GM19043 (cell line): ENCODE results near the gene SERINC5.
"Not testable (repeated sequence)": the region's sequence is repeated elsewhere in the genome, so short reads cannot be mapped to it uniquely, and the experiment has no call there.

ENCODE experiments used
- ATAC-seq: cut with Tn5 transposase; IDR thresholded peaks from one replicate; pipeline ENCODE4 v1.9.1; 2021; ENCODE audit warnings: low read depth; ENCODE audit not compliant: unreplicated experiment

SERINC5 gene

DNA sequence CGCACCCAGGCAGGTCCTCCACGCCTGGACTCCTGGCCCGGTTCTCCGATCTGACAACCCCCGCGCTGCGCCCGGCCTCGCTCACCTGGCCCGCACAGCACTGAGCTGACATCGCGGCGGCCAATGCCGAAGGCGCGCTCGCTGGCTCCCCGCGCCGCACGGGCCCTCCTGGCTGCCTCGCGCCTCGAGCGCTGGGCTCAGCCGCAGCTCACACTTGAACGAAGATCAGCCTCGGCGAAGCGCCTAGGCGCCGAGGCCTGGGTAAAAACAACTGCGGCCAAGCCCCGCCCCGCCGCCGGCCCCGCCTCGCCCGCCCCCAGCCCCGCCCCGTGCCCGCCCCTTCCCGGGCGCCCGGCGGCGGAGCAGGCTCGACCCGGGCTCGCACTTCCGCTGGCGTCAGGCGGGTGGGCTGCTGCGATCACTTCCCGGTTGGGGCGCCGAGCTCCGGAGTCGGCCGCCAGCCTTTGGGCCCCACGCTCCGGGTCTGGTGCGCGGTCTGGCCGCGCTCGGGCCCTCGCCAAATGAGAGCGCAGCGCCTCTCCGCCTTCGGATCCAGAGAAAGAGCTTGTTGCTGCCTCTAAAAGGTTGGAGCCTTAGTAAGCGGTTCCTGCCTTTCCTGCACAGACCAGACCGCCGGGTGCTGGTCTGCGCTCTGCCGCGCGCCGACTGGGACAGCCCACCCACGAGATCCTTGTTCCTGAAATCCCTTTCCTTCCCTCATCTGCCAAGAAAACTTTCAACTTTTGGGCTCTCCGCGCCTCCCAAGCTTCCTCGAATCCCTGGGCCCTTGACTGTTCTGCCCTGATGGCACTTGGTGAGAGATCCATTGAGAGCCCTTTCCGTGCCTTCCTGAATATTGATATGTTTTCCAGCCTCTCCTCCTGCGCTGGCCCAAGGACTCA lies at the start of gene SERINC5:
Gene SERINC5 (minus strand): TSS at position 238 of the 902 bp plus-strand sequence. CDS start 126 bp downstream, at position 112.
- peak; percentile 75 for ATAC-seq

DNA sequence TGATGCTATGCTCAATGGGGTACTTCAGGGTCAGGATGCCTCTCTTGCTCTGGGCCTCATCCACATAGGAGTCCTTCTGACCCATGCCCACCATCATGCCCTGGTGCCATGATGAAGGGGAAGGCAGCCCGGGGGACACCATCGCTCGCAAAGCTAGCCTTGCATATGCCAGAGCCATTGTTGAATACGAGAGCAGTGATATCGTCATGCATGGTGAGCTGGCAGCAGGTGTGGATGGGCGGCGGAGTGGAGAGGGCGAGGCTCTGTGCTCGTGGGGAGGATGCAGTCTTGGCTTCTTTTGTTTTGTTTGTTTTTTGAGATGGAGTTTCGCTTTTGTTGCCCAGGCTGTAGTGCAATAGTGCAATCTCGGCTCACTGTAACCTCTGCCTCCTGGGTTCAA lies 46.8 kb upstream of the SERINC5 start:
- ATAC-seq, result no peak

DNA sequence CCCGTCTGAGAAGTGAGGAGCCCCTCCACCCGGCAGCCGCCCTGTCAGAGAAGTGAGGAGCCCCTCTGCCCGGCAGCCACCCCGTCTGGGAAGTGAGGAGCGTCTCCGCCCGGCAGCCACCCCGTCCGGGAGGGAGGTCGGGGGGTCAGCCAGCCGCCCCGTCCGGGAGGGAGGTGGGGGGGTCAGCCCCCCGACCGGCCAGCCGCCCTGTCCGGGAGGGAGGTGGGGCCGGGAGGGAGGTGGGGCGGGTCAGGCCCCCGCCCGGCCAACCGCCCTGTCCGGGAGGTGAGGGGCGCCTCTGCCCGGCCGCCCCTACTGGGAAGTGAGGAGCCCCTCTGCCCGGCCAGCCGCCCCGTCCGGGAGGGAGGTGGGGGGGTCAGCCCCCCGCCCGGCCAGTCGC lies 45.5 kb upstream of the SERINC5 start:
- ATAC-seq, result not testable (repeated sequence)

DNA sequence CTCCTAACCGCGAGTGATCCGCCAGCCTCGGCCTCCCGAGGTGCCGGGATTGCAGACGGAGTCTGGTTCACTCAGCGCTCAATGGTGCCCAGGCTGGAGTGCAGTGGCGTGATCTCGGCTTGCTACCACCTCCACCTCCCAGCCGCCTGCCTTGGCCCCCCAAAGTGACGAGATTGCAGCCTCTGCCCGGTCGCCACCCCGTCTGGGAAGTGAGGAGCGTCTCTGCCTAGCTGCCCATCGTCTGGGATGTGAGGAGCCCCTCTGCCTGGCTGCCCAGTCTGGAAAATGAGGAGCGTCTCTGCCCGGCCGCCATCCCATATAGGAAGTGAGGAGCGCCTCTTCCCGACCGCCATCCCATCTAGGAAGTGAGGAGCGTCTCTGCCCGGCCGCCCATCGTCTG lies 44.9 kb upstream of the SERINC5 start:
- ATAC-seq, result not testable (repeated sequence)

DNA sequence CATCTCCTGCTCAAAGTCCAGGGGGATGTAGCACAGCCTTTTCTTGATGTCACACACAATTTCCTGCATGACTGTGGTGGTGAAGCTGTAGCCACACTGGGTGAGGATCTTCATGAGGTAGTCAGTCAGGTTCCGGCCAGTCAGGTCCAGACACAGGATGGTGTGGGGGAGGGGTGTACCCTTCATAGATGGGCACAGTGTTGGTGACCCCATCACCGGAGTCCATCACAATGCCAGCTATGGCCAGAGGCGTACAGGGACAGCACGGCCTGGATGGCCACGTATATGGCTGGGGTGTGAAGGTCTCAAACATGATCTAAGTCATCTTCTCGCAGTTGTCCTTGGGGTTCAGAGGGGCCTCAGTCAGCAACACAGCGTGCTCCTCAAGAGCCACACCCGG lies 44.3 kb upstream of the SERINC5 start:
- no peak for ATAC-seq

DNA sequence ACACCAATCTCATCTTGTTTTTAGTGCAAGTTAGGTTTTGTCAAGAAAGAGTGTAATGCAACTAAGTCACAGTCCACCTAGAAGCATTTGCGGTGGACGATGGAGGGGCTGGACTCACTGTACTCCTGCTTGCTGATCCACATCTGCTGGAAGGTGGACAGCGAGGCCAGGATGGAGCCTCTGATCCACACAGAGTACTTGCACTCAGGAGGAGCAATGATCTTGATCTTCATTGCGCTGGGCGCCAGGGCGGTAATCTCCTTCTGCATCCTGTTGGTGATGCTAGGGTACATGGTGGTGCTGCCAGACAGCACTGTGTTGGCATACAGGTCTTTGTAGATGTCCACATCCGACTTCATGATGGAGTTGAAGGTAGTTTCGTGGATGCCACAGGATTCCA lies 43.8 kb upstream of the SERINC5 start:
- ATAC-seq, result no peak

DNA sequence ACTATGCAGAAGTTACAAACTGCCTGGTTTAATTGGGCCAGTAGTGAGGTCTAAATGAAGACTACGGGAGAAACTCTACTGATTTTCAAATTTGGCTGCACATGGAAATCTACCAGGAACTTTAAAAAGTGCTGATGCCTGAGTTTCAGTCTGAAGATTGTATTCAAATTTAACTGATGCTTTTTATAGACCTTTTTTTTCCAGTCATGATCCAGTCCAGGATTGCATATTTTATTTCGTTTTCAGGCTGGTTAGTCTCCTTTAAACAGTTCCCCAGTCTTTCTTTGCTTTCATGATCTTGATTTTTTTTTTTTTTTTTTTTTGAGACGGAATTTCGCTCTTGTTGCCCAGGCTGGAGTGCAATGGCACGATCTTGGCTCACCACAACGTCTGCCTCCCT lies 40.3 kb upstream of the SERINC5 start:
- no peak for ATAC-seq

DNA sequence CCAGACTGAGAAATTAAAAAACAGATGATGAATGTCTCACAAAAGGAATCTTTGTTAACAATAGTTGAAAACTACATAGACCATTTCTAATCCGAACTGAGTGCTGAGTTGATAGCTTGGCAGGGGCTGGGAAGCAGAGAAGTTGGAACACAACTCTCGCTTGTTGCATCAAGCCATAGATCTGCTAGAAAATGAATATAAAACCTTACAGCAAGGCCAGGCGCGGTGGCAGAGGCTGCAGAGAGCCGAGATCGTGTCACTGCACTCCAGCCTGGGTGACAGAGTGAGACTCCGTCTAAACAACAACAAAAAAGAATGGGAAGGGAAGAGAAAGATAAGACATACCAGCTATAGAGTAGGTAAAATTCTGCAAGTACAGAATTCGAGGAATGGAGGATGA lies 35.9 kb upstream of the SERINC5 start:
- ATAC-seq, result no peak

DNA sequence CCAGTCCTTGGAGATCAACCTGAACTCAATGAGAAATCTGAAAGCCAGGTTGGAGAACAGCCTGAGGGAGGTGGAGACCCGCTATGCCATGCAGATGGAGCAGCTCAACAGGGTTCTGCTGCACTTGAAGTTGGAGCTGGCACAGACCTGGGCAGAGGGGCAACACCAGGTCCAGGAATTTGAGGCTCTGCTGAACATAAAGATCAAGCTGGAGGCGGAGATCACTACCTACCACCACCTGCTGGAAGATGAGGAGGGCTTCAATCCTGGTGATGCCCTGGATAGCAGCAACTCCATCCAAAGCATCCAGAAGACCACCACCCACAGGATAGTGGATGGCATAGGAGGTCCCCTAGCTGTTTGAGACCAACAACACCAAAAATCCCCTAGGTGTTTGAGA lies 33.5 kb upstream of the SERINC5 start:
- ATAC-seq, result no peak

DNA sequence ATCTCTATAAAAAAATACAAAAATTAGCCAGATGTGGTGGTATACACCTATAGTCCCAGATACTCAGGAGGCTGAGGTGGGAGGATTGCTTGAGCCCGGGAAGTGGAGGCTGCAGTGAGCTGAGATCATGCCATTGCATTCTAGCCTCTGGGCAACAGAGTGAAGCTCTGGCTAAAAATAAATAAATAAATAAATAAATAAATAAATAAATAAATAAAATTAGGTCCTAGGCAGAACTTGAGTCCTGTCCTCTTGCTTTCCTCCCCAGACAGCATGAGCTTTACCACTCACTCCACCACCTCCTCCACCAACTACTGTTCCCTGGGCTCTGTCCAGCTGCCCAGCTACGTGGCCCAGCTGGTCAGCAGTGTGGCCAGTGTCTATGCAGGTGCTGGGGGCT lies 32.3 kb upstream of the SERINC5 start:
- ATAC-seq, result no peak

DNA sequence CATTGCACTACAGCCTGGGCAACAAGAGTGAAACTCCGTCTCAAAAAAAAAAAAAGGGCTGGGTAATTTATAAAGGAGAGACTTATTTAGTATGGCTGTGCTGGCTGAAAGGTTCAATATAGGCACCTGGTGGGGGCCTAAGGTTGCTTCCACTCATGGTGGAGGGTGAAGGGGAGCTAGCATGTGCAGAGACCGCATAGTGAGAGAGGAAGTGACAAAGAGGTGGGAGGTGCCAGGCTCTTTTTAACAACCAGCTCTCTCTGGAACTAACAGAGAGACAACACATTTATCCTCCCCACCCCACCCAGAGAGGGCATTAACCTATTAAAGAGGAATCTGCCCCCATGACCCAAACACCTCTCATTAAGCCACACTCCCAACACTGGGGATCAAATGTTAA lies 28.9 kb upstream of the SERINC5 start:
- no peak for ATAC-seq

DNA sequence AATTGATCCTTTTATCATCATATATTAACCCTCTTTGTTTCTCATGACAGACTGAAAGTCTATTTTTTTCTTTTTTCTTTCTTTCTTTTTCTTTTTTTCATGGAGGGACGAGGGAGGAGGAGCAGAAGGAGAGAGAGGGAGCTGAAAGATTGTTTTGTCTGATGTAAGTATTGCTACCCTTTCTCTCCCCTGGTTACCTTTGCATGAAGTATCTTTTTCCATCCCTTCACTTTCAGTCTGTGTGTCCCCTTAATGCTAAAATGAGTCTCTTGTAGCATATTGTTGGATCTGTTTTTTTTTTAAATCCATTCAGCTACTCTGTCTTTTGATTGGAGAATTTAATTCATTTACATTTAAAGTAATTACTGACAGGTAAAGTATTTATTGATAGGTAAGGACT lies 27.5 kb upstream of the SERINC5 start:
- ATAC-seq, result no peak

DNA sequence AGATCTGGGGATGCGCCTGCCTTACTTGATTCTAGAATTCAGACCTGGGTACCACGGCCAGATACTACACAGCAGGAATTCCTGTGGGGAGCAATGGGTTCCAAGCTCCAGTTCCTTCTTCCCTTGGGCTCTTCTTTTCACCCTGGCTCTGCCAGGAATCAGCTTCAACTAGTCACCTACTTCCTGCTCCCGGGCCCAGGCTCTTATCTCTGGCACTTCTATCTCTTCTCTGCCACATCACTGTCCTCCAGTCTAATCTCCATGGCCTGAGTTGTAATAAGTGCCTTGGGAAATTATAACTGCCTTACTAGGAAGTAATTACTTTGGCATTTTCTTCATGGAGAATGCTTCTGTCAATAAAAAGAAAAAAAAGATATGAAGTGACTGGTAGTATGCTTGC lies 26.2 kb upstream of the SERINC5 start:
- ATAC-seq, result no peak

DNA sequence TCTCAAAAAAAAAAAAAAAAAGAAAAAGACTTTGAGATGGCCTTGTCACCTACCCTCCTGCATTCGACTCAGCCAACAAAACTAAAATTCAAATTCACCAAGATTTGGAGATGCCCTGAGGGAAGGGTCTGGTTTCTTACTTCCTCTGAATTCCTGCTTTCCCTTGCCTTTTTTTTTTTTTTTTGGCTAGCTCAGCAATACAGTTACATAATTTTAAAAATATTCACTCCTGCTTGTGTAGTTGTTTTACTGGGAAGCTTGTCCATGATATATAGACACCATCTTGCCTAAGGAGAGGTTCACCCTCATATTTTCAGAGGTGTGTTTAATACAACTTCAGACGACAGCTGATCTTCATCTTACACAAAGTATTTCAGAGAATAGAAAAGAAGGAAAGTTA lies 21.3 kb upstream of the SERINC5 start:
- ATAC-seq, result no peak

DNA sequence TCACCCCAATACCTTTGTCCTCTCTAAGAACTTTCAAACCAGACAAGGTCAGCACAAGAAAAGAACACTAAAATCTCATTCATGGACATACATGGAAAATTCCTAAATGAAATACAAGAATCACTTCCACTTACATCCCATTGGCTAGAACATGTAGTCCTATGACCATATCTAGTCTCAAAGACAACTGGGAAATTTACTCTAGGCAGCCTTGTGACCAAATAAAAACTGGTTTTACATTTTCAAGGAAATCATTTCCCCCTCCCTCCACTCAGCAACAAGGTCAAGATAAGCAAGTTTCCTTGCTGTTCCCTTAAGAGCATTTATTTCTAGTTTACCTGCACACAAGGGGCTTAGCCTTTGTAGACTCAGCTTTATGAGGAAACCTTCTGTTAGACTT lies 20.3 kb upstream of the SERINC5 start:
- no peak for ATAC-seq

DNA sequence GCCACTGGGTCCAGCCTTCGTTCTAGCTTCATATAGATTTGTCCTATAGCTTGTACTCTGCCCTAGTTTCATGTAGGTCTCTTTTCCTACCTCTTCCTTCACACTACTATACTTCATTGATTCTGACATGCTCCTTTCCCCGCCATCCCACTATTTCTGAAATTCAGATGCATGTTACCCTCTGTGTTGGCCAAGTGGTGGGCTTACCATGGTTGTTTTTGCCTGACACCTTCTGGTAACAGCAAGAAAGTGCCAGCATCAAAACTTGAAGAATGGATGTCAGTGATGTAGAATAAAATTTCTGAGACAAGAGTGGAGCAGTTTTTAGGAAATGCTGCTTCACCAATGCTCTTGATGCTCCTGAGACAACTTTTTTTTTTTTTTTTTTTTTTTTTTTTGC lies 19.5 kb upstream of the SERINC5 start:
- ATAC-seq, result no peak

DNA sequence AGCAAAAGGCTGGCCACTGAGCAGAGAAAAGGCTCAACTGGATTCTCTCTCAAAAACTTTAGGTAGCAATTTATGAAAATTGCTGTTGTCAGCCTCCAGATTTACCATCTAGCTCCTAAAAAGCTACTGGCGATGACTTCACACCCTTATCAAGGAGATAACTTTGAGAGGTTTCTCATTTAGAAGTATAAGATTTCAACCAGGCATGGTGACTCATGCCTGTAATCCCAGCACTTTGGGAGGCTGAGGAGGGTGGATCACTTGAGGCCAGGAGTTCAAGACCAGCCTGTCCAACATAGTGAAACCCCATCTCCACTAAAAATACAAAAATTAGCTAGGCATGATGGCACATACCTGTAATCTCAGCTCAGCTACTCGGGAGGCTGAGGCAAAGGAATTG lies 14.7 kb upstream of the SERINC5 start:
- not testable (repeated sequence) for ATAC-seq

DNA sequence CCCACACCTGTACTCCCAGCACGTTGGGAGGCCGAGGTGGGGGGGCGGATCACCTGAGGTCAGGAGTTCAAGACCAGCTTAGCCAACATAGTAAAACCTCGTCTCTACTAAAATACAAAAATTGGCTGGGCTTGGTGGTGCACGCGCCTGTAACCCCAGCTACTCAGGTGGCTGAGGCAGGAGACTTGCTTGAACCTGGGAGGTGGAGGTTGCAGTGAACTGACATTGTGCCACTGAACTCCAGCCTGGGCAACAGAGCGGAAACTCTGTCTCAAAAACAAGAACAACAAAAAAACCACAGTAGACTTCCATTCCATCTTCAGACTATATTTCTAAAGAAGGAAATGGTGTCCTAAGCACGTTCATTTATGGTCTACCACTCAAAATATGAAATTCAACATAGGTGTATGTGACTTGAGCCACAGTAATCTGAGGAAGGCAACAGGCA lies 14.2 kb upstream of the SERINC5 start:
- no peak for ATAC-seq

DNA sequence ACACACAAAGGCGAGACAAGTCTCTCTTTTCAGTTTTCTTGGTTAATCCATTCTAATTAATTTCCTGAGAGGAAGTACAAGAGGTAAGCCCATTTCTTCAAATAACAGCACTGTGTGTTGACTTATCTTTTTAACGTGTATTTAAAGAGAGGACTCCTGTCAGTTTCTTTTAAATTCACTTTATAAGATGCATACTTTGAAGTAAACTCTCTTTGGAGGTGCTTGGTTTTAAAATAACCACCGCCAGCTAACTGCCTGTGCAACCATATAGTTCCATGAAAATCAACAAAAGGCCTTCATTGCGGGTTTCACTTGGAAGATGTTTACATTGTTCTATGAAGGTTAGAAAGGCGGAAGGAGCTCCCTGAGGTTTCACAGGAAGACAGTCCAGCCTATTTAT lies 13.1 kb upstream of the SERINC5 start:
- ATAC-seq, result no peak

DNA sequence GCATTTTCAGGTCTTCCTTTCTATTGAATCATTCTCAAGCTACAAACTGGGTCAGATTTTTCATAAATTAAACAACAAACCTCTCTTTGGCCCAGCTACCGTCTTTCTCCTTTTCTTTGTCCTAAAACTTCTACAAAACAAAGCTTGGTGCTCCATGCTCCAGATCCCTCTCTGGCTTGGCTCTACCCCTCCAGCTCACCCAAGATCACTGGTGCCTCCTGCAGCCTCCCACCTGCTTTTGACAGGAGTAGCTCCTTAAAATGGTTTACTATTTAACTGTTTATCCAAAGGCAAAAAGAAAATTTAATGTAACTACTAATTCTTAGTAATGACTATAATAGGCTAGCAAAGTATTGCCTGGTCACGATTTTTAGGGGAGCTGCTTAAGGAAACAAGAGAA lies 10.7 kb upstream of the SERINC5 start:
- ATAC-seq, result no peak

DNA sequence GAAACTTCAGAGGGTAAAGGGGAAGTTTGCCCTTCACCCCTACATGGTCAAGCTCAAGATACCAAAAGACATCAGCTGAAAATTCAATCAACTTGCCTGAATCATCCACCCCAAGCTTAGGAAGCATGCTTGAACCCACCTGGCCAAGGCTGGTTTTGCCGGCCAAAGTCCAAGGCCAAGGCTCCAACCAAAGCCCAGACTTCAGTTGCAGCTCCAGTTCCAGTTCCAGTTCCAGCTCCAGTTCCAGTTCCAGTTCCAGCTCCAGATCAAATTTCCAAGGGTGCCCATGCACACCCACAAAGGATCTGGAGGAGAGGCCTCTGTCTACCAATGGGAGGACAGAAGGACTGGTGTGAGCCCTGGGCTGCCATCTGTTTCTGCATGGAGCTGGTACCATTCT lies 4.6 kb upstream of the SERINC5 start:
- ATAC-seq, result no peak

DNA sequence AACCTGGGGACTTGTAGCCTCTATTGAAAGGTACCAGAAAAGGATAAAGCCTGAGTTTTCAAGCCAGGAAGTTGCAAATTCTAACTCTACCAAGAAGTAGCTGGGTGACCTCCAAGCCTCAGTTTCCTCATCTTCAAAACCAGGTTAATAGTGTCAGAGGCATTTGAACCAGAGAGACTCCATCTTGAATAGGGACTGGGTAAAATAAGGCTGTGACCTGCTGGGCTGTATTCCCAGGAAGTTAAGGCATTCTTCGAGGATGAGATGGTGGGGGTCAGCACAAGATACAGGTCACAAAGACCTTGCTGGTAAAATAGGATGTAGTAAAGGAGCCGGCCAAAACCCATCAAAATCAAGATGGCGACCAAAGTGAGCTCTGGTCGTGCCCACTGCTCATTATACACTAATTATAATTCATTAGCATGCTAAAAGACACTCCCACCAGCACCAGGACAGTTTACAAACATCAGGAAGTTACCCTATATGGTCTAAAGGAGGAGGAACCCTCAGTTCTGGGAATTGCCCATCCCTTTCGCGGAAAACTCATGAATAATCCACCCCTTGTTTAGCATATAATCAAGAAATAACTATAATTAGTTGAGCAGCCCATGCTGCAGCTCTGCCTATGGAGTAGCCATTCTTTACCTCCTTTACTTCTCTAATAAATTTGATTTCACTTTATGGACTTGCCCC lies 3.8 kb upstream of the SERINC5 start:
- ATAC-seq, result no peak
